ENCODE results near the gene RNF207. TPM values are rescaled to one million over a fixed set of nuclear protein-coding genes. Genes with fewer than 3 reads are reported as not detected.

RNF207 gene
- total and polyA plus RNA-seq, 2 of the 13 experiments (the other 11 are each of a cell fraction or from before 2014, with no cell fraction given): 9.8 to 15.9 TPM

DNA sequence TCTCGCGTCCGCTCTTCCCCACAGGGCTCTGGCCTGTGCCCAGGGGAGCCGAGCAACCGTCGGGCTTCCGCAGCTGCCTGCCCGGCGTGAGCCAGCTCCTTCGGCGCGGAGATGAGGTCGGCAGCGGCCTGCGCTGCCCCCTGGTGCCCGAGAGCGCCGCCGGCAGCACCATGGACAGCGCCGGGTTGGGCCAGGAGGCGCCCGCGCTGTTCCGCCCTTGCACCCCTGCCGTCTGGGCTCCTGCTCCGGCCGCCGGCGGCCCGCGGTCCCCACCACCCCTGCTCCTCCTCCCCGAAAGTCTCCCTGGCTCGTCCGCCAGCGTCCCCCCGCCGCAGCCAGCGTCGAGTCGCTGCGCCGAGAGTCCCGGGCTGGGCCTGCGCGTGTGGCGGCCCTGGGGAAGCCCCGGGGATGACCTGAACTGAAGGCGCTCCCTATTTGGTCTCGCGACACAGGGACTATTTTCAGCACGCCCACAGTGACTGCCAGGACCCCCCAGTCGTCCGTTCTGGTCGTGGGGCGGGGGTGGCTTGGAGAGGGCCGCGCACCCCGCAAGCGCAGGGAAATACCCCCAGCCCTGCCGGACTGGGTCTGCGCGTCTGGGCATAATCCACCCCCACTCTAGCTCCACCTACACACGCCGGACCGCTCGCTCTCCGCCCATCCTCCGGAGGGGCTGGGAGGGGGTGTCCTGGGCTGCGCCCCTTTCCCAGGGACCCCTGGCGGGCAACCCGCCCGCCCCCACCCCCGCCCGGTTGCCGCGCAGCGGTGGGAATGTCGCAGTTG, 39.4 kb downstream of the RNF207 start (continued):
- TF ChIP-seq ZNF484 (CRISPR knock-in tag; IDR thresholded peaks at IDR 0.05; ENCODE audit: borderline replicate concordance, low read depth) (peak; percentile 95; the same call in 1 of the 2 replicates), GFI1 (CRISPR knock-in tag; IDR thresholded peaks at IDR 0.05; ENCODE audit: borderline replicate concordance) (peak; percentile 86), MTF1 (CRISPR knock-in tag; IDR thresholded peaks at IDR 0.05) (peak; percentile 97), MTA1 (CRISPR knock-in tag; IDR thresholded peaks at IDR 0.05; ENCODE audit: borderline replicate concordance) (peak; percentile 59; the same call in 1 of the 2 replicates), MXI1 (IDR thresholded peaks at IDR 0.05; ENCODE audit: borderline replicate concordance, low read depth, low read length) (peak; percentile 79; the same call in 1 of the 3 replicates), ZSCAN25 (CRISPR knock-in tag; IDR thresholded peaks at IDR 0.05) (peak; percentile 97), ZBTB20 (CRISPR knock-in tag; IDR thresholded peaks at IDR 0.05; ENCODE audit: borderline replicate concordance, low read depth) (peak; percentile 97), MAFG (CRISPR knock-in tag; IDR thresholded peaks at IDR 0.05) (no peak), ZNF230 (CRISPR knock-in tag; IDR thresholded peaks at IDR 0.05) (peak; percentile 99), ZNF383 (CRISPR knock-in tag; IDR thresholded peaks at IDR 0.05; ENCODE audit: borderline replicate concordance) (no peak), ZNF326 (CRISPR knock-in tag; IDR thresholded peaks at IDR 0.05; ENCODE audit: borderline replicate concordance) (peak; percentile 82; the same call in 1 of the 2 replicates), ZFP37 (CRISPR knock-in tag; IDR thresholded peaks at IDR 0.05; ENCODE audit: borderline replicate concordance) (peak; percentile 97), ZNF543 (CRISPR knock-in tag; IDR thresholded peaks at IDR 0.05) (peak; percentile 98), ZNF124 (CRISPR knock-in tag; IDR thresholded peaks at IDR 0.05) (peak; percentile 99), MED8 (CRISPR knock-in tag; IDR thresholded peaks at IDR 0.05; ENCODE audit: insufficient replicate concordance) (peak; percentile 69), HOXA5 (CRISPR knock-in tag; IDR thresholded peaks at IDR 0.05) (peak; percentile 99), ZNF616 (CRISPR knock-in tag; IDR thresholded peaks at IDR 0.05; ENCODE audit: low read depth) (peak; percentile 98), SMAD1 (CRISPR knock-in tag; IDR thresholded peaks at IDR 0.05; ENCODE audit: borderline replicate concordance, low read depth) (no peak), ZNF816 (CRISPR knock-in tag; IDR thresholded peaks at IDR 0.05; ENCODE audit: borderline replicate concordance) (peak; percentile 81; the same call in 1 of the 2 replicates), JUNB (CRISPR knock-in tag; IDR thresholded peaks at IDR 0.05; ENCODE audit: borderline replicate concordance) (peak; percentile 88), SP140L (CRISPR knock-in tag; IDR thresholded peaks at IDR 0.05; ENCODE audit: borderline replicate concordance) (peak; percentile 98; the same call in 1 of the 2 replicates), ZNF614 (CRISPR knock-in tag; IDR thresholded peaks at IDR 0.05; ENCODE audit: borderline replicate concordance) (peak; percentile 94; the same call in 1 of the 2 replicates), BRCA1 (CRISPR knock-in tag; IDR thresholded peaks at IDR 0.05) (peak; percentile 99), ISX (CRISPR knock-in tag; conservative IDR thresholded peaks at IDR 0.05) (peak; percentile 99), TBX2 (CRISPR knock-in tag; IDR thresholded peaks at IDR 0.05; ENCODE audit: borderline replicate concordance) (peak; percentile 95), ZNF7 (CRISPR knock-in tag; IDR thresholded peaks at IDR 0.05) (peak; percentile 75)
- TF ChIP-seq, protein P1, sequence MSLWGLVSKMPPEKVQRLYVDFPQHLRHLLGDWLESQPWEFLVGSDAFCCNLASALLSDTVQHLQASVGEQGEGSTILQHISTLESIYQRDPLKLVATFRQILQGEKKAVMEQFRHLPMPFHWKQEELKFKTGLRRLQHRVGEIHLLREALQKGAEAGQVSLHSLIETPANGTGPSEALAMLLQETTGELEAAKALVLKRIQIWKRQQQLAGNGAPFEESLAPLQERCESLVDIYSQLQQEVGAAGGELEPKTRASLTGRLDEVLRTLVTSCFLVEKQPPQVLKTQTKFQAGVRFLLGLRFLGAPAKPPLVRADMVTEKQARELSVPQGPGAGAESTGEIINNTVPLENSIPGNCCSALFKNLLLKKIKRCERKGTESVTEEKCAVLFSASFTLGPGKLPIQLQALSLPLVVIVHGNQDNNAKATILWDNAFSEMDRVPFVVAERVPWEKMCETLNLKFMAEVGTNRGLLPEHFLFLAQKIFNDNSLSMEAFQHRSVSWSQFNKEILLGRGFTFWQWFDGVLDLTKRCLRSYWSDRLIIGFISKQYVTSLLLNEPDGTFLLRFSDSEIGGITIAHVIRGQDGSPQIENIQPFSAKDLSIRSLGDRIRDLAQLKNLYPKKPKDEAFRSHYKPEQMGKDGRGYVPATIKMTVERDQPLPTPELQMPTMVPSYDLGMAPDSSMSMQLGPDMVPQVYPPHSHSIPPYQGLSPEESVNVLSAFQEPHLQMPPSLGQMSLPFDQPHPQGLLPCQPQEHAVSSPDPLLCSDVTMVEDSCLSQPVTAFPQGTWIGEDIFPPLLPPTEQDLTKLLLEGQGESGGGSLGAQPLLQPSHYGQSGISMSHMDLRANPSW (CRISPR knock-in tag; IDR thresholded peaks at IDR 0.05; ENCODE audit: borderline replicate concordance): no peak
- TF ChIP-seq, protein P2, sequence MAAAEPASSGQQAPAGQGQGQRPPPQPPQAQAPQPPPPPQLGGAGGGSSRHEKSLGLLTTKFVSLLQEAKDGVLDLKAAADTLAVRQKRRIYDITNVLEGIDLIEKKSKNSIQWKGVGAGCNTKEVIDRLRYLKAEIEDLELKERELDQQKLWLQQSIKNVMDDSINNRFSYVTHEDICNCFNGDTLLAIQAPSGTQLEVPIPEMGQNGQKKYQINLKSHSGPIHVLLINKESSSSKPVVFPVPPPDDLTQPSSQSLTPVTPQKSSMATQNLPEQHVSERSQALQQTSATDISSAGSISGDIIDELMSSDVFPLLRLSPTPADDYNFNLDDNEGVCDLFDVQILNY (CRISPR knock-in tag; conservative IDR thresholded peaks at IDR 0.05): peak; percentile 91
